ENCODE measurements around the gene TMEM87B. TPM values are rescaled to one million over a fixed set of nuclear protein-coding genes. Genes with fewer than 3 reads are reported as not detected.

Gene TMEM87B
- total RNA-seq, 1 experiment from 2014 or later, result 21.8 TPM

- TF ChIP-seq CTCF (conservative IDR thresholded peaks at IDR 0.05; ENCODE audit: low read depth, low read length), result no peak
- CTCF ChIA-PET, result no interaction called here
- Histone ChIP-seq H3K27ac (ENCODE audit: low read depth, low read length, poor library complexity, severe bottlenecking) (no peak overlapping the region), H3K4me3 (ENCODE audit: low read depth, low read length, poor library complexity, severe bottlenecking) (no peak overlapping the region), H3K27me3 (replicated peaks; ENCODE audit: insufficient read depth, low read depth, low read length, poor library complexity) (no peaks in the 10 kb centered on the region), H3K9me3 (ENCODE audit: low read depth, low read length, poor library complexity, severe bottlenecking) (no peaks in the 10 kb centered on the region), H3K4me1 (ENCODE audit: insufficient read depth, low read length, poor library complexity, severe bottlenecking) (no peaks in the 10 kb centered on the region), H3K36me3 (ENCODE audit: insufficient read depth, low read length, poor library complexity, severe bottlenecking) (peaks cover 31% of the 10 kb centered on the region)
- intact Hi-C loops (cut with micrococcal nuclease; ENCODE audit: unreplicated experiment), result no loop called here
- no TSS peak for BruUV-seq (replicated peaks)
- POLR2A ChIA-PET (ENCODE audit: low non-redundant PET), result no interaction called here
- no peak for DNase-seq (ENCODE audit: low spot score)
These were observed 41.0 kb downstream of the TMEM87B start for GRCh38 chr2:112096098-112096497.

GRCh38 chr2:112108178-112108832, 53.2 kb downstream of the TMEM87B start:
- no TSS peak for BruUV-seq (replicated peaks)
- no peak for DNase-seq (ENCODE audit: low spot score)
- H3K4me3 ChIP-seq (ENCODE audit: low read depth, low read length, poor library complexity, severe bottlenecking), result no peak overlapping the region
- TF ChIP-seq EZH2 (IDR thresholded peaks at IDR 0.05; ENCODE audit: borderline replicate concordance, low read depth, low read length, poor library complexity, severe bottlenecking), result no peak
- no peak for TF ChIP-seq CTCF (conservative IDR thresholded peaks at IDR 0.05; ENCODE audit: low read depth, low read length)
- intact Hi-C loops (cut with micrococcal nuclease; ENCODE audit: unreplicated experiment), result loop anchor here (5.0 kb wide), 1 partner anchor 474 kb away; the partner anchor contains the start of gene CHCHD5
- ChIA-PET POLR2A (ENCODE audit: low non-redundant PET) (interaction anchor here (0.7 kb wide), 2 partner anchors 61 to 449 kb away, joined by 3 to 9 read pairs; no protein-coding TSS in a partner anchor), CTCF (no interaction called here)
- no peak overlapping the region for H3K27ac ChIP-seq (ENCODE audit: low read depth, low read length, poor library complexity, severe bottlenecking)
- H3K36me3 ChIP-seq (ENCODE audit: insufficient read depth, low read length, poor library complexity, severe bottlenecking), result peaks cover 52% of the 10 kb centered on the region
- H3K4me1 ChIP-seq (ENCODE audit: insufficient read depth, low read length, poor library complexity, severe bottlenecking), result no peaks in the 10 kb centered on the region
- no peaks in the 10 kb centered on the region for H3K27me3 ChIP-seq (replicated peaks; ENCODE audit: insufficient read depth, low read depth, low read length, poor library complexity)
- peaks cover 27% of the 10 kb centered on the region for H3K9me3 ChIP-seq (ENCODE audit: low read depth, low read length, poor library complexity, severe bottlenecking)

- TF ChIP-seq CTCF (conservative IDR thresholded peaks at IDR 0.05; ENCODE audit: low read depth, low read length) (no peak), EZH2 (IDR thresholded peaks at IDR 0.05; ENCODE audit: borderline replicate concordance, low read depth, low read length, poor library complexity, severe bottlenecking) (no peak)
- ChIA-PET CTCF (interaction anchor here (0.6 kb wide), 1 partner anchor 11 kb away, joined by 13 read pairs; no protein-coding TSS in a partner anchor), POLR2A (ENCODE audit: low non-redundant PET) (interaction anchor here (0.6 kb wide), 1 partner anchor 32 kb away, joined by 4 read pairs; no protein-coding TSS in a partner anchor)
These were observed 54.2 kb downstream of the TMEM87B start for GRCh38 chr2:112109278-112109677.

More at GRCh38 chr2:112109278-112109677, 54.2 kb downstream of the TMEM87B start:
- BruUV-seq (replicated peaks), result no TSS peak
- Histone ChIP-seq H3K4me3 (ENCODE audit: low read depth, low read length, poor library complexity, severe bottlenecking) (no peak overlapping the region), H3K36me3 (ENCODE audit: insufficient read depth, low read length, poor library complexity, severe bottlenecking) (peaks cover 52% of the 10 kb centered on the region), H3K27me3 (replicated peaks; ENCODE audit: insufficient read depth, low read depth, low read length, poor library complexity) (no peaks in the 10 kb centered on the region), H3K4me1 (ENCODE audit: insufficient read depth, low read length, poor library complexity, severe bottlenecking) (no peaks in the 10 kb centered on the region), H3K9me3 (ENCODE audit: low read depth, low read length, poor library complexity, severe bottlenecking) (peaks cover 27% of the 10 kb centered on the region), H3K27ac (ENCODE audit: low read depth, low read length, poor library complexity, severe bottlenecking) (no peak overlapping the region)
- intact Hi-C loops (cut with micrococcal nuclease; ENCODE audit: unreplicated experiment), result loop anchor here (5.0 kb wide), 1 partner anchor 473 kb away; the partner anchor contains the start of gene CHCHD5
- DNase-seq (ENCODE audit: low spot score), result no peak

Measured in A673 (cell line).